Liver (tissue), 3 donors: ENCODE measurements around the gene MYH14.

Experiments used
- ATF3 ChIP-seq: IDR thresholded peaks from 2 replicates; pipeline ENCODE4 v1.6.1; 2016; ENCODE audit warnings: antibody characterized with exemption
- CTCF ChIP-seq: fragments of 150-350 bp; IDR thresholded peaks from 2 replicates; pipeline ENCODE4 v1.5.1; 2017; ENCODE audit warnings: improper control_type of control experiment, low read depth, low read length; ENCODE audit not compliant: missing input control
- GABPA ChIP-seq, 2 donors: IDR thresholded peaks in 1 of 2; conservative IDR thresholded peaks in 1 of 2; 2 replicates each; pipeline ENCODE4 v1.6.1; 2016; ENCODE audit warnings: antibody characterized with exemption in 2 of 2, mild to moderate bottlenecking in 1 of 2, moderate library complexity in 1 of 2
- JUND ChIP-seq, 2 donors: IDR thresholded peaks; 2 replicates each; pipeline ENCODE4 v1.6.1; 2016; ENCODE audit warnings: antibody characterized with exemption in 2 of 2
- REST ChIP-seq: IDR thresholded peaks from 2 replicates; pipeline ENCODE4 v1.6.1; 2016; ENCODE audit warnings: antibody characterized with exemption, mild to moderate bottlenecking
- SP1 ChIP-seq: IDR thresholded peaks from 2 replicates; pipeline ENCODE4 v1.6.1; 2018; ENCODE audit warnings: antibody characterized with exemption, mild to moderate bottlenecking
- YY1 ChIP-seq: IDR thresholded peaks from 2 replicates; pipeline ENCODE4 v1.6.1; 2016; ENCODE audit warnings: antibody characterized with exemption, mild to moderate bottlenecking
- donor health status: healthy.
- donor health status: healthy.

- TF ChIP-seq GABPA (IDR thresholded peaks at IDR 0.05 in 1 of 2, conservative IDR thresholded peaks at IDR 0.05 in 1 of 2): no peak
- TF ChIP-seq CTCF: no peak
- TF ChIP-seq YY1: no peak
- no peak for TF ChIP-seq ATF3
- no peak for TF ChIP-seq REST
- no peak for TF ChIP-seq SP1
- no peak for TF ChIP-seq JUND (IDR thresholded peaks at IDR 0.05)
Observed at GRCh38 chr19:50189331-50189730, 14.1 kb upstream of the MYH14 start.
